Measurements from ENCODE around the gene FDX2. TPM values are rescaled to one million over a fixed set of nuclear protein-coding genes. Genes with fewer than 3 reads are reported as not detected.
A peak's percentile ranks its signal among the peaks of the same experiment; 100 is the strongest.

The FDX2 gene
- total and polyA plus RNA-seq, 2 donors (not counting 3 experiments of a cell fraction or from before 2014, with no cell fraction given), result 20.5 to 59.8 TPM

GRCh38 chr19:10332965-10333757 lies 17.3 kb upstream of the FDX2 start, which contains the start of gene RAVER1:
TSS of gene RAVER1 (minus strand) at chr19:10333529. CDS start at chr19:10333507, 22 bp downstream.
- ChIA-PET POLR2A (interaction anchor here (0.5 to 2.2 kb wide), 8 partner anchors 10 to 227 kb away, joined by 3 to 13 read pairs (median 4); partner anchors contain the start of genes ICAM1, PPAN and TYK2), CTCF (interaction anchor here (0.6 to 3.5 kb wide), 9 partner anchors 12 to 83 kb away, joined by 3 to 23 read pairs (median 6); partner anchors contain the start of gene ICAM1)
- Histone ChIP-seq H3K9me3 (replicated peaks; ENCODE audit: control insufficient read depth, insufficient read depth, low read length) (no peaks in the 10 kb centered on the region), H3K79me2 (ENCODE audit: control insufficient read depth, insufficient read depth, low read length) (peaks cover 23% of the 10 kb centered on the region), H3K4me2 (ENCODE audit: insufficient read depth, low read length) (peak within 1 kb of the TSS; percentile 64), H3K27ac (ENCODE audit: insufficient read depth, low read depth, low read length) (peak within 1 kb of the TSS; percentile 78), H3K4me3 (replicated peaks in 1 of 3; ENCODE audit: insufficient read depth in 1 of 3, low read depth in 1 of 3, low read length in 3 of 3) (peak within 1 kb of the TSS; percentile 31 to 71 (median 47)), H3K9ac (replicated peaks; ENCODE audit: extremely low read depth, insufficient read depth, low read length) (peak within 1 kb of the TSS; percentile 95), H3K4me1 (ENCODE audit: control insufficient read depth, extremely low read depth, insufficient read depth, low read length) (peaks cover 16% of the 10 kb centered on the region), H2AFZ (ENCODE audit: low read depth, low read length) (peak within 1 kb of the TSS; percentile 49), H4K20me1 (replicated peaks; ENCODE audit: control insufficient read depth, extremely low read depth, insufficient read depth, low read length) (no peaks in the 10 kb centered on the region), H3K9me1 (replicated peaks; ENCODE audit: control insufficient read depth, extremely low read depth, insufficient read depth, low read length) (no peaks in the 10 kb centered on the region), H3K36me3 (ENCODE audit: control insufficient read depth in 2 of 2, extremely low read depth in 1 of 2, insufficient read depth in 2 of 2, low read length in 2 of 2) (peaks cover 3 to 13% of the 10 kb centered on the region in 2 experiments), H3K27me3 (ENCODE audit: control insufficient read depth in 2 of 2, insufficient read depth in 2 of 2, low read length in 2 of 2) (no peaks in the 10 kb centered on the region)
- DNase-seq (ENCODE audit: low read depth, low spot score) (peak; percentile 97), FAIRE-seq (peak; percentile 99)
- dilution Hi-C loops (cut with MboI; ENCODE audit: extremely low pct_ligation_motif_present, low sequenced_read_pairs) (no loop called here), intact Hi-C loops (cut with micrococcal nuclease) (loop anchor here (1.0 to 5.0 kb wide), 3 partner anchors 16 to 81 kb away; partner anchors contain the start of genes FDX2 and MRPL4)
- TF ChIP-seq, protein P1, sequence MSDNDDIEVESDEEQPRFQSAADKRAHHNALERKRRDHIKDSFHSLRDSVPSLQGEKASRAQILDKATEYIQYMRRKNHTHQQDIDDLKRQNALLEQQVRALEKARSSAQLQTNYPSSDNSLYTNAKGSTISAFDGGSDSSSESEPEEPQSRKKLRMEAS (IDR thresholded peaks at IDR 0.05; ENCODE audit: insufficient read depth, insufficient read length), result no peak
- TF ChIP-seq, protein P2, sequence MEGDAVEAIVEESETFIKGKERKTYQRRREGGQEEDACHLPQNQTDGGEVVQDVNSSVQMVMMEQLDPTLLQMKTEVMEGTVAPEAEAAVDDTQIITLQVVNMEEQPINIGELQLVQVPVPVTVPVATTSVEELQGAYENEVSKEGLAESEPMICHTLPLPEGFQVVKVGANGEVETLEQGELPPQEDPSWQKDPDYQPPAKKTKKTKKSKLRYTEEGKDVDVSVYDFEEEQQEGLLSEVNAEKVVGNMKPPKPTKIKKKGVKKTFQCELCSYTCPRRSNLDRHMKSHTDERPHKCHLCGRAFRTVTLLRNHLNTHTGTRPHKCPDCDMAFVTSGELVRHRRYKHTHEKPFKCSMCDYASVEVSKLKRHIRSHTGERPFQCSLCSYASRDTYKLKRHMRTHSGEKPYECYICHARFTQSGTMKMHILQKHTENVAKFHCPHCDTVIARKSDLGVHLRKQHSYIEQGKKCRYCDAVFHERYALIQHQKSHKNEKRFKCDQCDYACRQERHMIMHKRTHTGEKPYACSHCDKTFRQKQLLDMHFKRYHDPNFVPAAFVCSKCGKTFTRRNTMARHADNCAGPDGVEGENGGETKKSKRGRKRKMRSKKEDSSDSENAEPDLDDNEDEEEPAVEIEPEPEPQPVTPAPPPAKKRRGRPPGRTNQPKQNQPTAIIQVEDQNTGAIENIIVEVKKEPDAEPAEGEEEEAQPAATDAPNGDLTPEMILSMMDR (IDR thresholded peaks at IDR 0.05; ENCODE audit: extremely low read depth in 1 of 2, insufficient read depth in 1 of 2, low read depth in 1 of 2, low read length in 2 of 2), result no peak
- TF ChIP-seq POLR2AphosphoS5 (IDR thresholded peaks at IDR 0.05; ENCODE audit: insufficient read depth, low read depth, low read length) (peak; percentile 65), EZH2 (IDR thresholded peaks at IDR 0.05; ENCODE audit: borderline replicate concordance, low read depth, low read length, severe bottlenecking) (no peak), POLR2A (IDR thresholded peaks at IDR 0.05; ENCODE audit: low read depth, low read length) (peak; percentile 83), MYC (IDR thresholded peaks at IDR 0.05; ENCODE audit: low read depth, low read length) (peak; percentile 4), FOS (IDR thresholded peaks at IDR 0.05; ENCODE audit: borderline replicate concordance, insufficient read depth, low read length) (peak; percentile 14), GATA2 (IDR thresholded peaks at IDR 0.05; ENCODE audit: insufficient read depth, insufficient read length, low read depth, low read length) (no peak), JUN (IDR thresholded peaks at IDR 0.05; ENCODE audit: borderline replicate concordance, insufficient read depth, insufficient read length, low read depth) (no peak)
- no TSS peak for BruUV-seq (replicated peaks)
